ENCODE data around the gene UBASH3B.

GRCh38 chr11:122814401-122814800 is 158.9 kb downstream of the UBASH3B start:
- TF ChIP-seq CTCF (IDR thresholded peaks at IDR 0.05) (no peak), POLR2A (IDR thresholded peaks at IDR 0.05) (no peak)
